Panc1 (cell line): ENCODE data around the gene SORBS1. TPM values are rescaled to one million over a fixed set of nuclear protein-coding genes. Genes with fewer than 3 reads are reported as not detected.

Source experiments
- ATAC-seq: fragments of 200-7000 bp; cut with Tn5 transposase; 2 replicates; pipeline ENCODE4 v1.9.1; 2020; ENCODE audit warnings: mild to moderate bottlenecking, moderate library complexity
- BruUV-seq: library from RNA; stranded (reverse); fragments of 400-500 nt; replicated peaks from 2 replicates; lab custom pipeline; 2021; lab: Mats Ljungman, UMichigan
- CTCF ChIA-PET: fragments of 300-600 bp; sonication (Branson Sonifier 250); formaldehyde crosslinking; loops from one replicate; lab custom pipeline; 2022; ENCODE audit warnings: antibody characterized with exemption; lab: Charles Lee
- POLR2A ChIA-PET: fragments of 300-600 bp; sonication (Branson Sonifier 250); formaldehyde crosslinking; loops from one replicate; lab custom pipeline; 2022; ENCODE audit warnings: antibody characterized with exemption; lab: Charles Lee
- DNase-seq: peaks from one replicate; pipeline ENCODE4 v3.0.0-alpha.2; 2010; ENCODE audit warnings: low read depth, low spot score
- H3K27ac ChIP-seq: 2 replicates; pipeline ENCODE4 v1.5.1; 2011; ENCODE audit warnings: mild to moderate bottlenecking, low read length, inconsistent platforms
- H3K27me3 ChIP-seq: fragments of 200-500 bp; sonication (Bioruptor generic); 2 replicates; pipeline ENCODE4 v1.6.0; 2014; ENCODE audit warnings: low read length, inconsistent platforms; ENCODE audit not compliant: control insufficient read depth, insufficient read depth
- H3K36me3 ChIP-seq: fragments of 200-500 bp; sonication (Bioruptor generic); 2 replicates; pipeline ENCODE4 v1.5.1; 2014; ENCODE audit warnings: inconsistent platforms, mild to moderate bottlenecking, low read length, moderate library complexity; ENCODE audit not compliant: control insufficient read depth, insufficient read depth
- H3K4me1 ChIP-seq: 2 replicates; pipeline ENCODE4 v1.5.1; 2011; ENCODE audit warnings: inconsistent platforms, mild to moderate bottlenecking, low read length, moderate library complexity; ENCODE audit not compliant: control insufficient read depth, insufficient read depth
- H3K4me3 ChIP-seq, 2 experiments: 2 replicates each; pipeline ENCODE4 v1.5.1; 2011 to 2012; ENCODE audit warnings: low read depth in 2 of 2, low read length in 2 of 2, mild to moderate bottlenecking in 2 of 2, inconsistent platforms in 1 of 2, moderate library complexity in 1 of 2
- H3K9me3 ChIP-seq: fragments of 200-500 bp; sonication (Bioruptor generic); 2 replicates; pipeline ENCODE4 v1.5.1; 2014; ENCODE audit warnings: low read depth, mild to moderate bottlenecking, inconsistent platforms, low read length, moderate library complexity; ENCODE audit not compliant: control insufficient read depth, insufficient read depth
- CTCF ChIP-seq: fragments of 450-650 bp; IDR thresholded peaks from 2 replicates; pipeline ENCODE4 v1.5.1; 2017; ENCODE audit warnings: mild to moderate bottlenecking
- POLR2AphosphoS5 ChIP-seq: IDR thresholded peaks from 2 replicates; pipeline ENCODE4 v1.6.1; 2012; ENCODE audit warnings: mild to moderate bottlenecking, low read depth, low read length, moderate library complexity
- REST ChIP-seq, 2 experiments: IDR thresholded peaks; 2 replicates each; pipeline ENCODE4 v1.6.1; 2011 to 2012; ENCODE audit warnings: low read depth in 2 of 2, control low read depth in 1 of 2, low read length in 1 of 2, mild to moderate bottlenecking in 1 of 2, moderate library complexity in 1 of 2; ENCODE audit not compliant: insufficient read depth in 1 of 2
- SIN3A ChIP-seq: IDR thresholded peaks from 2 replicates; pipeline ENCODE4 v1.6.1; 2012; ENCODE audit warnings: low read depth, mild to moderate bottlenecking, low read length, moderate library complexity, borderline replicate concordance; ENCODE audit not compliant: insufficient read depth
- TCF7L2 ChIP-seq: IDR thresholded peaks from 2 replicates; pipeline ENCODE4 v1.6.1; 2011; ENCODE audit warnings: mild to moderate bottlenecking, low read depth, low read length, inconsistent platforms
- in situ Hi-C: cut with HindIII; loops from 2 replicates; pipeline ENCODE4 v1.10.0; 2016; ENCODE audit warnings: low sequenced_read_pairs, low pct_unique_long_range_greater_than_20kb
- intact Hi-C: fragments of 100-400 bp; cut with micrococcal nuclease; formaldehyde crosslinking; loops from one replicate; pipeline ENCODE4 v1.10.0; 2022; ENCODE audit not compliant: unreplicated experiment
- total RNA-seq: library from RNA; stranded (reverse); gene quantifications from one replicate; pipeline ENCODE4 v1.2.1, GENCODE V29; 2021; ENCODE audit not compliant: unreplicated experiment

The SORBS1 gene
- total RNA-seq, 1 experiment from 2014 or later = 29.4 TPM

GRCh38 chr10:95297402-95297801 is 263.8 kb downstream of the SORBS1 start:
- CTCF ChIA-PET = interaction anchor here (0.6 kb wide), 1 partner anchor 21 kb away, joined by 4 read pairs; no protein-coding TSS in a partner anchor
- DNase-seq (no peak), ATAC-seq (no peak)
- no peak for TF ChIP-seq POLR2AphosphoS5
- TF ChIP-seq REST (IDR thresholded peaks at IDR 0.05; ENCODE audit: insufficient read depth in 1 of 2, low read depth in 2 of 2, low read length in 1 of 2) = no peak
- TF ChIP-seq CTCF = no peak
- TF ChIP-seq SIN3A = no peak
- no peak for TF ChIP-seq TCF7L2
- peaks cover 29% of the 10 kb centered on the region for H3K4me1 ChIP-seq
- no peak overlapping the region for H3K4me3 ChIP-seq
- H3K9me3 ChIP-seq = no peaks in the 10 kb centered on the region
- no peaks in the 10 kb centered on the region for H3K36me3 ChIP-seq
- in situ Hi-C loops = no loop called here
- no TSS peak for BruUV-seq
- POLR2A ChIA-PET = no interaction called here
- H3K27me3 ChIP-seq = no peaks in the 10 kb centered on the region
- intact Hi-C loops = no loop called here
- no peak overlapping the region for H3K27ac ChIP-seq

- in situ Hi-C loops (no loop called here), intact Hi-C loops (no loop called here)
- CTCF ChIA-PET = no interaction called here
- POLR2A ChIA-PET = no interaction called here
- Histone ChIP-seq H3K9me3 (no peaks in the 10 kb centered on the region), H3K4me3 (no peak overlapping the region), H3K36me3 (no peaks in the 10 kb centered on the region), H3K4me1 (peaks cover 32% of the 10 kb centered on the region), H3K27me3 (no peaks in the 10 kb centered on the region), H3K27ac (peak overlapping the region; percentile 18; the same call in 1 of the 2 replicates)
- BruUV-seq = no TSS peak
- ATAC-seq (no peak), DNase-seq (no peak)
- TF ChIP-seq TCF7L2 = no peak
- TF ChIP-seq REST (IDR thresholded peaks at IDR 0.05; ENCODE audit: insufficient read depth in 1 of 2, low read depth in 2 of 2, low read length in 1 of 2) = no peak
- no peak for TF ChIP-seq SIN3A
- TF ChIP-seq POLR2AphosphoS5 = no peak
- TF ChIP-seq CTCF = no peak
Measured at GRCh38 chr10:95296764-95297163, 264.4 kb downstream of the SORBS1 start.
